ENCODE data around the gene NAV2. TPM values are rescaled to one million over a fixed set of nuclear protein-coding genes. Genes with fewer than 3 reads are reported as not detected.

NAV2 gene
- total RNA-seq, 1 experiment from 2014 or later = 2.1 TPM

GRCh38 chr11:19978668-19979518, 266.3 kb downstream of the NAV2 start:
- Histone ChIP-seq H3K27ac (ENCODE audit: low read depth, low read length) (no peak overlapping the region), H3K79me2 (ENCODE audit: insufficient read depth, low read length) (no peaks in the 10 kb centered on the region), H3K4me2 (ENCODE audit: low read length) (peak overlapping the region; percentile 58), H3K4me1 (ENCODE audit: control insufficient read depth in 1 of 2, insufficient read depth in 2 of 2, low read length in 2 of 2) (peaks cover 5 to 16% of the 10 kb centered on the region in 2 experiments; a peak in 3 of 4 replicates), H2AFZ (ENCODE audit: low read depth, low read length, poor library complexity, severe bottlenecking) (peak overlapping the region; percentile 18), H3K36me3 (ENCODE audit: control insufficient read depth in 1 of 2, insufficient read depth in 2 of 2, low read length in 2 of 2) (no peaks in the 10 kb centered on the region), H4K20me1 (ENCODE audit: insufficient read depth) (no peaks in the 10 kb centered on the region), H3K4me3 (replicated peaks in 1 of 2; ENCODE audit: low read depth in 1 of 2, low read length in 2 of 2) (no peak overlapping the region), H3K9ac (ENCODE audit: low read length) (no peak overlapping the region), H3K9me3 (ENCODE audit: control insufficient read depth in 1 of 2, insufficient read depth in 1 of 2, low read depth in 1 of 2, low read length in 2 of 2) (no peaks in the 10 kb centered on the region), H3K9me2 (ENCODE audit: insufficient read depth) (no peaks in the 10 kb centered on the region), H3K27me3 (ENCODE audit: insufficient read depth, low read length) (no peaks in the 10 kb centered on the region; the same call in 1 of the 2 replicates)
- RAD21 ChIA-PET (ENCODE audit: low non-redundant PET in 1 of 2, low total read pairs in 2 of 2, uncharacterized antibody in 2 of 2, unreplicated experiment in 2 of 2) = no interaction called here
- peak; percentile 54 for ATAC-seq
- intact Hi-C loops (cut with micrococcal nuclease) = no loop called here
- CTCF ChIA-PET = no interaction called here
- POLR2A ChIA-PET = no interaction called here
- BruUV-seq (replicated peaks) = no TSS peak
- peak; percentile 65 for DNase-seq (ENCODE audit: low read depth, low spot score)
- TF ChIP-seq YY1 (IDR thresholded peaks at IDR 0.05; ENCODE audit: extremely low read depth, insufficient replicate concordance, low read depth, low read length) (no peak), REST (IDR thresholded peaks at IDR 0.05; ENCODE audit: low read depth) (no peak), CBX3 (IDR thresholded peaks at IDR 0.05; ENCODE audit: low read depth) (0 out of 2 replicates have a peak, but pooled peaks have one; percentile 15), EZH2 (IDR thresholded peaks at IDR 0.05) (no peak), CEBPB (IDR thresholded peaks at IDR 0.05; ENCODE audit: low read depth) (peak; percentile 95), SIN3A (IDR thresholded peaks at IDR 0.05; ENCODE audit: low read depth) (no peak), EZH2phosphoT487 (IDR thresholded peaks at IDR 0.05; ENCODE audit: borderline replicate concordance) (no peak), MAX (IDR thresholded peaks at IDR 0.05) (no peak), JUND (IDR thresholded peaks at IDR 0.05) (peak; percentile 69), ZFX (IDR thresholded peaks at IDR 0.05) (no peak), ZNF274 (IDR thresholded peaks at IDR 0.05; ENCODE audit: low read depth, low read length) (no peak), TCF7L2 (IDR thresholded peaks at IDR 0.05; ENCODE audit: borderline replicate concordance, extremely low read depth, insufficient read depth, insufficient read length) (no peak), SRF (IDR thresholded peaks at IDR 0.05; ENCODE audit: low read depth) (no peak), RAD21 (IDR thresholded peaks at IDR 0.05; ENCODE audit: low read depth) (0 out of 2 replicates have a peak, but pooled peaks have one; percentile 8), POLR2A (IDR thresholded peaks at IDR 0.05; ENCODE audit: borderline replicate concordance, extremely low read depth, insufficient read depth, insufficient read length) (no peak), EGR1 (IDR thresholded peaks at IDR 0.05; ENCODE audit: low read depth) (no peak), FOSL1 (IDR thresholded peaks at IDR 0.05; ENCODE audit: low read depth) (peak; percentile 68), ELF1 (IDR thresholded peaks at IDR 0.05; ENCODE audit: borderline replicate concordance, low read depth) (no peak), POLR2AphosphoS5 (IDR thresholded peaks at IDR 0.05; ENCODE audit: low read depth, low read length) (peak; percentile 15; the same call in 1 of the 2 replicates), SP1 (IDR thresholded peaks at IDR 0.05; ENCODE audit: low read depth) (peak; percentile 61)
- TF ChIP-seq, protein P1, sequence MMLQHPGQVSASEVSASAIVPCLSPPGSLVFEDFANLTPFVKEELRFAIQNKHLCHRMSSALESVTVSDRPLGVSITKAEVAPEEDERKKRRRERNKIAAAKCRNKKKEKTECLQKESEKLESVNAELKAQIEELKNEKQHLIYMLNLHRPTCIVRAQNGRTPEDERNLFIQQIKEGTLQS (IDR thresholded peaks at IDR 0.05) = peak; percentile 46
- TF ChIP-seq, protein P2, sequence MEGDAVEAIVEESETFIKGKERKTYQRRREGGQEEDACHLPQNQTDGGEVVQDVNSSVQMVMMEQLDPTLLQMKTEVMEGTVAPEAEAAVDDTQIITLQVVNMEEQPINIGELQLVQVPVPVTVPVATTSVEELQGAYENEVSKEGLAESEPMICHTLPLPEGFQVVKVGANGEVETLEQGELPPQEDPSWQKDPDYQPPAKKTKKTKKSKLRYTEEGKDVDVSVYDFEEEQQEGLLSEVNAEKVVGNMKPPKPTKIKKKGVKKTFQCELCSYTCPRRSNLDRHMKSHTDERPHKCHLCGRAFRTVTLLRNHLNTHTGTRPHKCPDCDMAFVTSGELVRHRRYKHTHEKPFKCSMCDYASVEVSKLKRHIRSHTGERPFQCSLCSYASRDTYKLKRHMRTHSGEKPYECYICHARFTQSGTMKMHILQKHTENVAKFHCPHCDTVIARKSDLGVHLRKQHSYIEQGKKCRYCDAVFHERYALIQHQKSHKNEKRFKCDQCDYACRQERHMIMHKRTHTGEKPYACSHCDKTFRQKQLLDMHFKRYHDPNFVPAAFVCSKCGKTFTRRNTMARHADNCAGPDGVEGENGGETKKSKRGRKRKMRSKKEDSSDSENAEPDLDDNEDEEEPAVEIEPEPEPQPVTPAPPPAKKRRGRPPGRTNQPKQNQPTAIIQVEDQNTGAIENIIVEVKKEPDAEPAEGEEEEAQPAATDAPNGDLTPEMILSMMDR (IDR thresholded peaks at IDR 0.05 in 2 of 3, conservative IDR thresholded peaks at IDR 0.05 in 1 of 3; ENCODE audit: borderline replicate concordance in 1 of 3, insufficient read depth in 1 of 3, low read depth in 2 of 3, low read length in 2 of 3) = no peak

Data from HCT116 (cell line).